ENCODE data around the gene MAP3K9. TPM values are rescaled to one million over a fixed set of nuclear protein-coding genes. Genes with fewer than 3 reads are reported as not detected.

The MAP3K9 gene
- total and polyA plus RNA-seq, 8 donors = 2.1 to 7.6 (median 4.9) TPM

- no peak overlapping the region for H3K4me3 ChIP-seq
- H3K36me3 ChIP-seq = no peaks in the 10 kb centered on the region
- H3K27me3 ChIP-seq = no peaks in the 10 kb centered on the region
- FAIRE-seq (peak; percentile 53), ATAC-seq (peak in 3 of 4 donors; percentile 49 to 72 (median 57)), DNase-seq (peak in 2 of 6 donors; percentile 25 to 28)
- 11 to 16% methylated on average over 8 of the region's 8 CpGs for WGBS, 2 donors
- H3K9me3 ChIP-seq = no peaks in the 10 kb centered on the region
- TF ChIP-seq CTCF (IDR thresholded peaks at IDR 0.05) = peak in 3 of 4 donors; percentile 54 to 55 (median 54)
- H3K27ac ChIP-seq = no peak overlapping the region
- intact Hi-C loops (cut with DNase I) = loop anchor here in 2 of 3 donors (10.0 kb wide), 2 partner anchors 79 to 89 kb away; no protein-coding TSS in a partner anchor
- H3K4me1 ChIP-seq = peaks cover 0 to 14% (median 12%) of the 10 kb centered on the region in 3 donors
Measured at GRCh38 chr14:70714055-70714550, 95.2 kb downstream of the MAP3K9 start.

GRCh38 chr14:70713511-70713916 is 95.8 kb downstream of the MAP3K9 start:
- Histone ChIP-seq H3K9me3 (no peaks in the 10 kb centered on the region), H3K4me3 (no peak overlapping the region), H3K27me3 (no peaks in the 10 kb centered on the region), H3K27ac (peak overlapping the region in 1 of 4 donors; percentile 30), H3K36me3 (no peaks in the 10 kb centered on the region), H3K4me1 (peaks cover 0 to 14% (median 12%) of the 10 kb centered on the region in 3 donors)
- TF ChIP-seq CTCF (IDR thresholded peaks at IDR 0.05) = no peak
- FAIRE-seq (no peak), DNase-seq (no peak), ATAC-seq (no peak)
- intact Hi-C loops (cut with DNase I) = loop anchor here in 2 of 3 donors (10.0 kb wide), 2 partner anchors 79 to 89 kb away; no protein-coding TSS in a partner anchor
- WGBS, 2 donors = 37% methylated on average over 3 of the region's 3 CpGs

- FAIRE-seq (no peak), DNase-seq (no peak), ATAC-seq (no peak)
- TF ChIP-seq CTCF (IDR thresholded peaks at IDR 0.05) = no peak
- Histone ChIP-seq H3K36me3 (no peaks in the 10 kb centered on the region), H3K4me3 (no peak overlapping the region), H3K27me3 (no peaks in the 10 kb centered on the region), H3K4me1 (peaks cover 0 to 14% (median 12%) of the 10 kb centered on the region in 3 donors), H3K27ac (no peak overlapping the region), H3K9me3 (no peaks in the 10 kb centered on the region)
- 87 to 91% methylated on average over 4 of the region's 4 CpGs for WGBS, 2 donors
- intact Hi-C loops (cut with DNase I) = loop anchor here in 2 of 3 donors (10.0 kb wide), 2 partner anchors 78 to 88 kb away; no protein-coding TSS in a partner anchor
Measured at GRCh38 chr14:70713096-70713495, 96.2 kb downstream of the MAP3K9 start.

- Histone ChIP-seq H3K9me3 (no peaks in the 10 kb centered on the region), H3K27ac (no peak overlapping the region), H3K4me3 (no peak overlapping the region), H3K27me3 (no peaks in the 10 kb centered on the region), H3K36me3 (no peaks in the 10 kb centered on the region), H3K4me1 (peaks cover 0 to 7% (median 3%) of the 10 kb centered on the region in 3 donors)
- DNase-seq = no peak
- TF ChIP-seq CTCF (IDR thresholded peaks at IDR 0.05) = no peak
- intact Hi-C loops (cut with DNase I) = loop anchor here in 2 of 3 donors (10.0 kb wide), 2 partner anchors 77 to 87 kb away; no protein-coding TSS in a partner anchor
- WGBS, 2 donors = 95% methylated on average over 1 of the region's 1 CpG
- no peak for FAIRE-seq
- ATAC-seq = no peak
Measured at GRCh38 chr14:70711451-70711850, 97.9 kb downstream of the MAP3K9 start.

Data from pancreas (tissue), 10 donors.